Gastrocnemius medialis (tissue), 4 donors: ENCODE measurements around the gene SLC33A1.

ENCODE experiments used
- POLR2A ChIP-seq, 2 donors: fragments of 450-650 bp; IDR thresholded peaks; one replicate each; pipeline ENCODE4 v1.6.1; 2017; ENCODE audit warnings: antibody characterized with exemption in 2 of 2, mild to moderate bottlenecking in 2 of 2, moderate library complexity in 2 of 2
- TF ChIP-seq, protein P1 (sequence below), 5 experiments: fragments of 450-650 bp in 3 of 5; fragments of 200-600 bp in 2 of 5; sonication (generic) in 2 of 5; IDR thresholded peaks in 4 of 5; conservative IDR thresholded peaks in 1 of 5; 1 replicate in 4 of 5; 2 replicates in 1 of 5; pipeline ENCODE4 v1.5.1; 2016 to 2019; ENCODE audit warnings: antibody characterized with exemption in 5 of 5, mild to moderate bottlenecking in 3 of 5, moderate library complexity in 3 of 5

DNA sequence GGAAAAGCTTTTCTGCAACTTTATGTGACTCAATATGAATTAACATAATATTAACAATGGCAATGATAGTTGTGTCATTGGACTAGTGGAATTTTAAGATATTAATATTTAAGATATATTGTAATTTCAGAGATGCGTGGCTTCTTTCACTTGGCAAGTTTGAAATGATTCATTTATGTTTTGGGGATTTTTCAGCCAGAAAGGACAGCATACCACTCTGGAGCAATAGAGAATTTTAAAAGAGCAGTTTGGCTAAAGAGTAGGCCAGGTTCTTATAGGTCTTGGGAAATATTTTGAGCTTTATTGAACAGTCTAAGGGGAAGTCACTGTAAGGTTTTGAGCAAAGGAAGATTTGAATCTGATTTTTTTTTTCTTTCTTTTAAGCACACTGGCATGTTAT, 32.7 kb upstream of the SLC33A1 start:
- TF ChIP-seq, protein P1, sequence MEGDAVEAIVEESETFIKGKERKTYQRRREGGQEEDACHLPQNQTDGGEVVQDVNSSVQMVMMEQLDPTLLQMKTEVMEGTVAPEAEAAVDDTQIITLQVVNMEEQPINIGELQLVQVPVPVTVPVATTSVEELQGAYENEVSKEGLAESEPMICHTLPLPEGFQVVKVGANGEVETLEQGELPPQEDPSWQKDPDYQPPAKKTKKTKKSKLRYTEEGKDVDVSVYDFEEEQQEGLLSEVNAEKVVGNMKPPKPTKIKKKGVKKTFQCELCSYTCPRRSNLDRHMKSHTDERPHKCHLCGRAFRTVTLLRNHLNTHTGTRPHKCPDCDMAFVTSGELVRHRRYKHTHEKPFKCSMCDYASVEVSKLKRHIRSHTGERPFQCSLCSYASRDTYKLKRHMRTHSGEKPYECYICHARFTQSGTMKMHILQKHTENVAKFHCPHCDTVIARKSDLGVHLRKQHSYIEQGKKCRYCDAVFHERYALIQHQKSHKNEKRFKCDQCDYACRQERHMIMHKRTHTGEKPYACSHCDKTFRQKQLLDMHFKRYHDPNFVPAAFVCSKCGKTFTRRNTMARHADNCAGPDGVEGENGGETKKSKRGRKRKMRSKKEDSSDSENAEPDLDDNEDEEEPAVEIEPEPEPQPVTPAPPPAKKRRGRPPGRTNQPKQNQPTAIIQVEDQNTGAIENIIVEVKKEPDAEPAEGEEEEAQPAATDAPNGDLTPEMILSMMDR (IDR thresholded peaks at IDR 0.05 in 4 of 5, conservative IDR thresholded peaks at IDR 0.05 in 1 of 5) = no peak
- TF ChIP-seq POLR2A (IDR thresholded peaks at IDR 0.05) = no peak
